GM18505 (cell line): ENCODE results near the gene ZNF215.
"Not testable (repeated sequence)": the region's sequence is repeated elsewhere in the genome, so short reads cannot be mapped to it uniquely, and the experiment has no call there.

Experiments used
- ATAC-seq: cut with Tn5 transposase; IDR thresholded peaks from one replicate; pipeline ENCODE4 v1.9.1; 2021; ENCODE audit not compliant: unreplicated experiment
- POLR2A ChIP-seq: IDR thresholded peaks from 4 replicates; pipeline ENCODE4 v1.6.1; 2011; ENCODE audit warnings: borderline replicate concordance; ENCODE audit not compliant: insufficient read depth, insufficient read length; ENCODE audit errors: extremely low read depth

Gene ZNF215

GRCh38 chr11:6919698-6920097 lies 6.5 kb upstream of the ZNF215 start:
- no peak for TF ChIP-seq POLR2A
- ATAC-seq: no peak

GRCh38 chr11:6920702-6921101 lies 5.5 kb upstream of the ZNF215 start, which contains the start of gene OR2D3:
TSS of gene OR2D3 (plus strand) at chr11:6921002. CDS start at chr11:6921002, 0 bp downstream.
- no peak for ATAC-seq
- TF ChIP-seq POLR2A: no peak

DNA sequence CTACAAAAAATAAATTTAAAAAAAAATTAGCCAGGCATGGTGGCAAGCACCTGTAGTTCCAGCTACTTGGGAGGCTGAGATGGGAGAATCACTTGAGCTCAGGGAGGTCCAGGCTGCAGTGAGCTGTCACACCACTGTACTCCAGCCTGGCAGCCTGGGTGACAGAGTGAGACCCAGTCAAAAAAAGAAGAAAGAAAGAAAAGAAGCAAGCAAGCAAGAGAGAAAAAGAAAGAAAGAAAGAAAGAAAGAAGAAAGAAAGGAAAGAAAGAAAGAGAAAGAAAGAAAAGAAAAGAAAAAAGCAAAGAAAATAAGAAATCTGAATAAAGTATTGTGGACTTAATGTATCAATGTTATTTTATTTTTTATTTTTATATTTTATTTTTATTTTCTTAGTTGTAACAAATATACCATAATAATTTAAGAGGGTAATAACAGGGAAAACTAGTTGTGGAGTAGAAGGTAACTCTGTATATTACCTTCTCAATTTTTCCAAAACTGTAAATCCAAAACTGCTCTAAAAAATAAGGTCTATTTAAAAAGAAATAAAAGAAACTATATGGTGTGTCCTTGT lies 1.1 kb upstream of the ZNF215 start:
- no peak for TF ChIP-seq POLR2A
- ATAC-seq: no peak

- no peak for ATAC-seq
- TF ChIP-seq POLR2A: no peak
These were observed 504 bp upstream of the ZNF215 start for GRCh38 chr11:6925636-6926207.

- TF ChIP-seq POLR2A: no peak
- ATAC-seq: peak; percentile 56
These were observed 898 bp downstream of the ZNF215 start for GRCh38 chr11:6927030-6927617.

DNA sequence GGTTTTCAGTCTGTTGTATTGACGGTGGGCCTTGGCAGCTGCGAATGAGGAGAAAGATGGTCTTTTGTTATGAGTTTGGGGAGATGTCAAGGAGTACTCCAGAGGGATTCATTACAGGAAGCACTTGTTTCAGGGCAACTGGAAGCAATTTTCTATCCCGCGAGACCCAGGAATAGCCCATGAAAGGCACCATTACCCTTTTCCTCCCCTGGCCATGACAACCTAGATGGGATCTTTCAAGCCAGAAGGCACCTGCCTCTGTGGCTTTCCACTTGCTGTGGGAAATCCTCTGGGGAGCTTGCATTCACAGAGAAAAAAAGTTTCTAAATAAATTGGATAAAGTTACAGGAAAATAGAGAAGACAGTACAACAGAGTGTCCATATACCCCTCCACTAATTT lies 2.7 kb downstream of the ZNF215 start:
- TF ChIP-seq POLR2A: no peak
- no peak for ATAC-seq

- no peak for TF ChIP-seq POLR2A
- ATAC-seq: no peak
These were observed 5.0 kb downstream of the ZNF215 start for GRCh38 chr11:6931146-6931713.

DNA sequence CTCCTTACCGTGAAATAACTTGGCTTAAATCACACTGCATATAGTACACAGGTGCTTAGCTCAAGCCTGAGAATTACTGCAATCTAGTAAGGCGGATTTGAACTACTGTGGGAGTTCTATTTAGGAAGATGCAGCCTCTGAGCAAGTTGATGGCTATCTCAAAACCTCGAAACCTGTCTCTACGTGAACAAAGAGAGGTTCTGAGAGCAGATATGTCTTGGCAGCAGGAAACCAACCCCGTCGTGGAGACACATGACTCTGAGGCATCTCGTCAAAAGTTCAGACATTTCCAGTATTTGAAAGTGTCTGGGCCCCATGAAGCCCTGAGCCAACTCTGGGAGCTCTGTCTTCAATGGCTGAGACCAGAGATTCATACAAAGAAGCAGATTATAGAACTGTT lies 5.9 kb downstream of the ZNF215 start:
- no peak for TF ChIP-seq POLR2A
- ATAC-seq: no peak

- TF ChIP-seq POLR2A: no peak
- ATAC-seq: no peak
These were observed 15.7 kb downstream of the ZNF215 start for GRCh38 chr11:6941970-6942369.

GRCh38 chr11:6943131-6943530 lies 16.9 kb downstream of the ZNF215 start:
- no peak for TF ChIP-seq POLR2A
- ATAC-seq: no peak

DNA sequence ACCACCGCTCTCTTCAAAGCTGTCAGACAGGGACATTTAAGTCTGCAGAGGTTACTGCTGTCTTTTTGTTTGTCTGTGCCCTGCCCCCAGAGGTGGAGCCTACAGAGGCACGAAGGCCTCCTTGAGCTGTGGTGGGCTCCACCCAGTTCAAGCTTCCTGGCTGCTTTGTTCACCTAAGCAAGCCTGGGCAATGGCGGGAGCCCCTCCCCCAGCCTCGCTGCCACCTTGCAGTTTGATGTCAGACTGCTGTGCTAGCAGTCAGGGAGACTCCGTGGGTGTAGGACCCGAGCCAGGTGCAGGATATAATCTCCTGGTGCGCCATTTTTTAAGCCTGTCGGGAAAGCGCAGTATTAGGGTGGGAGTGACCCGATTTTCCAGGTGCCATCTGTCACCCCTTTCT lies 28.0 kb downstream of the ZNF215 start:
- ATAC-seq: not testable (repeated sequence)

GRCh38 chr11:6962141-6962540 lies 35.9 kb downstream of the ZNF215 start:
- ATAC-seq: no peak
- TF ChIP-seq POLR2A: no peak

GRCh38 chr11:6962673-6963072 lies 36.4 kb downstream of the ZNF215 start:
- no peak for ATAC-seq
- TF ChIP-seq POLR2A: no peak

DNA sequence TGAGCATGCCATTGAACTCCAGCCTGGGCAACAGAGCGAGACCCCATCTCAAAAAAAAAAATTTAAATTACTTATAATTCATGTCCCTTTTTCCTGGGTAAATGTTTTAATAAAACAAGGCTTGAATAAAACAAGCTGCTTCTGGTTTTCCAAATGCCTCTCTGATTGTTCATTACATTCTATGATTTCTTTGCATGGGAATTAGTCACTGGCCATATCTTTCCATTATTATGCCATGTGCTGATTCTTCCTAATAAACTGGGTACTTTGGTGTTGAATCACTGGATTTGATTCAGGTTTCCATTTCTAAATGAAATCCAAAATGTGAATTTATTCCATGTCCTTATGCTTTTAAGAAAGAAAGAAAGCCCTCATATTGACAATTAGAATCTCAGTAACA lies 42.6 kb downstream of the ZNF215 start:
- ATAC-seq: no peak
- no peak for TF ChIP-seq POLR2A

DNA sequence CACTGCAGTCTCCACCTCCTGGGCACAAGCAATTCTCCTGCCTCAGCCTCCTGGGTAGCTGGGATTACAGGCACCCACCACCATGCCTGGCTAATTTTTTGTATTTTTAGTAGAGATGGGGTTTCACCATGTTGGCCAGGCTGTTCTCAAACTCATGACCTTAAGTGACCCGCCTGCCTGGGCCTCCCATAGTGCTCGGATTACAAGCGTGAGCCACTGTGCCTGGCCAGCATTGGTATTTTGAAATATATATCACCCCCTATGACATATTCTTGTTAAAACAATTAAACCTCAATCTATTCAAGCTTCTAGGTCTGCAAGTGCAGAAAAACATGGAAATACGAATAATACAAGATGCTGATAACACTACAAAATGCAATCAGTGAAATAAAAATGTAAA lies 43.6 kb downstream of the ZNF215 start:
- ATAC-seq: not testable (repeated sequence)

GRCh38 chr11:6979365-6979764 lies 53.1 kb downstream of the ZNF215 start:
- ATAC-seq: no peak
- no peak for TF ChIP-seq POLR2A
